IMR-90 (cell line): ENCODE results near the gene ITGA5. TPM values are rescaled to one million over a fixed set of nuclear protein-coding genes. Genes with fewer than 3 reads are reported as not detected.

ENCODE experiments used
- ATAC-seq: fragments of 200-7000 bp; cut with Tn5 transposase; 2 replicates; pipeline ENCODE4 v1.9.1; 2020; ENCODE audit warnings: low read depth, mild to moderate bottlenecking, moderate library complexity
- BruUV-seq: library from RNA; stranded (reverse); fragments of 400-500 nt; replicated peaks from 2 replicates; lab custom pipeline; 2021; lab: Mats Ljungman, UMichigan
- CTCF ChIA-PET: fragments of 300-600 bp; formaldehyde crosslinking; extraction: SDS; loops from one replicate; lab custom pipeline; 2021; ENCODE audit warnings: antibody characterized with exemption; lab: Yijun Ruan, JAX
- POLR2A ChIA-PET: fragments of 300-600 bp; sonication (Branson Sonifier 250); formaldehyde crosslinking; loops from one replicate; lab custom pipeline; 2022; ENCODE audit warnings: antibody characterized with exemption; ENCODE audit not compliant: unreplicated experiment; lab: Charles Lee
- DNase-seq: peaks from one replicate; pipeline ENCODE4 v3.0.0; 2013
- H2AFZ ChIP-seq: replicated peaks from 2 replicates; pipeline ENCODE3; 2013; ENCODE audit warnings: low read length, mild to moderate bottlenecking; ENCODE audit not compliant: poor library complexity
- H2AK5ac ChIP-seq: 2 replicates; pipeline ENCODE4 v1.6.1; 2013; ENCODE audit warnings: low read depth, low read length, inconsistent platforms
- H2AK9ac ChIP-seq: replicated peaks from 2 replicates; pipeline ENCODE3; 2013; ENCODE audit warnings: mild to moderate bottlenecking, low read depth, low read length, moderate library complexity; ENCODE audit not compliant: poor library complexity
- H2BK120ac ChIP-seq: 2 replicates; pipeline ENCODE4 v1.6.1; 2013; ENCODE audit warnings: low read depth, low read length, inconsistent platforms
- H2BK15ac ChIP-seq: 3 replicates; pipeline ENCODE4 v1.6.1; 2013; ENCODE audit warnings: low read depth, low read length, inconsistent platforms
- H2BK20ac ChIP-seq: 2 replicates; pipeline ENCODE4 v1.6.1; 2013; ENCODE audit warnings: low read depth, mild to moderate bottlenecking, inconsistent platforms, low read length, moderate library complexity
- H2BK5ac ChIP-seq: 2 replicates; pipeline ENCODE4 v1.6.1; 2013; ENCODE audit warnings: mild to moderate bottlenecking, low read depth, low read length, inconsistent platforms; ENCODE audit not compliant: poor library complexity, severe bottlenecking
- H3K14ac ChIP-seq: replicated peaks from 2 replicates; pipeline ENCODE4 v1.6.1; 2013; ENCODE audit warnings: low read depth, low read length, inconsistent platforms
- H3K18ac ChIP-seq: 2 replicates; pipeline ENCODE4 v1.6.1; 2013; ENCODE audit warnings: low read depth, low read length, control low read depth
- H3K23ac ChIP-seq: 2 replicates; pipeline ENCODE4 v1.6.1; 2013; ENCODE audit warnings: low read depth, low read length, inconsistent platforms
- H3K27ac ChIP-seq: 2 replicates; pipeline ENCODE4 v1.5.1; 2013; ENCODE audit warnings: mild to moderate bottlenecking, control low read depth, low read length; ENCODE audit not compliant: insufficient read depth
- H3K27me3 ChIP-seq: 2 replicates; pipeline ENCODE4 v1.6.1; 2013; ENCODE audit warnings: low read length; ENCODE audit not compliant: control insufficient read depth, insufficient read depth
- H3K36me3 ChIP-seq: 2 replicates; pipeline ENCODE4 v1.6.1; 2013; ENCODE audit warnings: low read length, mixed read lengths; ENCODE audit not compliant: control insufficient read depth, insufficient read depth
- H3K4ac ChIP-seq: 2 replicates; pipeline ENCODE4 v1.6.1; 2013; ENCODE audit warnings: low read depth, low read length, inconsistent platforms
- H3K4me1 ChIP-seq: 2 replicates; pipeline ENCODE4 v1.6.1; 2013; ENCODE audit warnings: low read length, mixed read lengths; ENCODE audit not compliant: control insufficient read depth, insufficient read depth
- H3K4me2 ChIP-seq: 2 replicates; pipeline ENCODE4 v1.6.1; 2013; ENCODE audit warnings: low read depth, mild to moderate bottlenecking, control low read depth, low read length, moderate library complexity
- H3K4me3 ChIP-seq: 2 replicates; pipeline ENCODE4 v1.5.1; 2013; ENCODE audit warnings: low read depth, mild to moderate bottlenecking, control low read depth, low read length, moderate library complexity; ENCODE audit not compliant: insufficient read depth
- H3K56ac ChIP-seq: 2 replicates; pipeline ENCODE4 v1.6.1; 2013; ENCODE audit warnings: low read length, inconsistent platforms; ENCODE audit not compliant: insufficient read depth; ENCODE audit errors: extremely low read depth
- H3K79me1 ChIP-seq, 2 experiments: 2 replicates each; pipeline ENCODE4 v1.6.1; 2013; ENCODE audit warnings: low read length in 2 of 2, inconsistent platforms in 1 of 2, low read depth in 1 of 2
- H3K9ac ChIP-seq: 2 replicates; pipeline ENCODE4 v1.6.1; 2013; ENCODE audit warnings: low read depth, low read length, control low read depth
- H3K9me1 ChIP-seq: 2 replicates; pipeline ENCODE4 v1.6.1; 2013; ENCODE audit warnings: low read length, inconsistent platforms; ENCODE audit not compliant: insufficient read depth
- H3K9me3 ChIP-seq: 2 replicates; pipeline ENCODE4 v1.6.1; 2013; ENCODE audit warnings: low read length; ENCODE audit not compliant: control insufficient read depth, insufficient read depth
- H4K20me1 ChIP-seq: 2 replicates; pipeline ENCODE4 v1.6.1; 2013; ENCODE audit warnings: low read length, inconsistent platforms; ENCODE audit not compliant: insufficient read depth
- H4K5ac ChIP-seq: 2 replicates; pipeline ENCODE4 v1.6.1; 2013; ENCODE audit warnings: mild to moderate bottlenecking, low read depth, low read length, control low read depth
- H4K8ac ChIP-seq, 2 experiments: 2 replicates each; pipeline ENCODE4 v1.6.1; 2013; ENCODE audit warnings: low read depth in 2 of 2, low read length in 2 of 2, control low read depth in 1 of 2, inconsistent platforms in 1 of 2
- H4K91ac ChIP-seq: 2 replicates; pipeline ENCODE4 v1.6.1; 2013; ENCODE audit warnings: low read depth, low read length, inconsistent platforms; ENCODE audit not compliant: insufficient read depth
- BHLHE40 ChIP-seq: fragments of 150-350 bp; IDR thresholded peaks from 2 replicates; pipeline ENCODE4 v1.6.1; 2016; ENCODE audit warnings: mild to moderate bottlenecking, low read depth, low read length
- CEBPB ChIP-seq: IDR thresholded peaks from 2 replicates; pipeline ENCODE4 v1.6.1; 2012; ENCODE audit warnings: low read depth, low read length, improper control_type of control experiment
- CTCF ChIP-seq: conservative IDR thresholded peaks from 2 replicates; pipeline ENCODE4 v1.5.1; 2012; ENCODE audit warnings: mild to moderate bottlenecking, low read depth, low read length, improper control_type of control experiment
- ELK1 ChIP-seq: fragments of 150-350 bp; IDR thresholded peaks from 2 replicates; pipeline ENCODE4 v1.6.1; 2016; ENCODE audit warnings: low read depth, mild to moderate bottlenecking, low read length, moderate library complexity, borderline replicate concordance
- FOS ChIP-seq: fragments of 150-350 bp; IDR thresholded peaks from 2 replicates; pipeline ENCODE4 v1.6.1; 2016; ENCODE audit warnings: low read depth, low read length
- MAFK ChIP-seq: IDR thresholded peaks from 2 replicates; pipeline ENCODE4 v1.6.1; 2012; ENCODE audit warnings: low read depth, low read length, improper control_type of control experiment
- MXI1 ChIP-seq: IDR thresholded peaks from 2 replicates; pipeline ENCODE4 v1.6.1; 2012; ENCODE audit warnings: low read depth, mild to moderate bottlenecking, low read length, moderate library complexity, borderline replicate concordance
- NFE2L2 ChIP-seq: fragments of 150-350 bp; IDR thresholded peaks from 2 replicates; pipeline ENCODE4 v1.6.1; 2016; ENCODE audit warnings: low read depth, mild to moderate bottlenecking, low read length
- POLR2A ChIP-seq: IDR thresholded peaks from 2 replicates; pipeline ENCODE4 v1.6.1; 2012; ENCODE audit warnings: mild to moderate bottlenecking, low read depth, low read length
- RAD21 ChIP-seq: IDR thresholded peaks from 2 replicates; pipeline ENCODE4 v1.6.1; 2012; ENCODE audit warnings: low read length, improper control_type of control experiment
- RFX5 ChIP-seq: IDR thresholded peaks from 2 replicates; pipeline ENCODE4 v1.8.0; 2012; ENCODE audit warnings: low read depth, mild to moderate bottlenecking, low read length, moderate library complexity
- SMC3 ChIP-seq: fragments of 150-350 bp; IDR thresholded peaks from 2 replicates; pipeline ENCODE4 v1.6.1; 2016; ENCODE audit warnings: low read depth, mild to moderate bottlenecking, antibody characterized with exemption, low read length, moderate library complexity
- USF2 ChIP-seq: fragments of 150-350 bp; IDR thresholded peaks from 2 replicates; pipeline ENCODE4 v1.6.1; 2017; ENCODE audit warnings: mild to moderate bottlenecking, antibody characterized with exemption, low read length, low read depth
- WGBS, 2 experiments: methylation state at CpG; one replicate each; pipeline versions ENCODE4 v1.1.5 to v1.1.7; 2013; ENCODE audit warnings: missing lambda C conversion rate in 2 of 2; ENCODE audit not compliant: insufficient read length in 1 of 2; ENCODE audit errors: extremely low coverage in 2 of 2; 5-methylcytosine and 5-hydroxymethylcytosine counted together
- dilution Hi-C: fragments of 300-500 bp; cut with HindIII; formaldehyde crosslinking; loops from one replicate; pipeline ENCODE4 v1.14.3; 2018; ENCODE audit warnings: low sequenced_read_pairs; ENCODE audit not compliant: unreplicated experiment
- in situ Hi-C: fragments of 300-500 bp; cut with MboI; formaldehyde crosslinking; loops from 3 replicates; pipeline ENCODE4 v1.14.3; 2019; ENCODE audit warnings: low sequenced_read_pairs, inconsistent platforms, mixed read lengths
- intact Hi-C: fragments of 100-400 bp; cut with micrococcal nuclease; formaldehyde crosslinking; loops from 2 replicates; pipeline ENCODE4 v1.10.0; 2022
- polyA plus RNA-seq, 3 experiments: library from polyadenylated mRNA; depleted of rRNA; stranded (reverse); fragments of >200 nt; gene quantifications; 2 replicates each; pipeline ENCODE4 v1.2.3, GENCODE V29; 2012; ENCODE audit warnings: low replicate concordance in 1 of 3
- total RNA-seq: library from RNA; depleted of rRNA; stranded (reverse); fragments of >200 nt; gene quantifications from 2 replicates; pipeline ENCODE4 v1.2.3, GENCODE V29; 2012

ITGA5 gene
- total and polyA plus RNA-seq, 2 of the 4 experiments (the other 2 are of a cell fraction) = 159 to 259 TPM

GRCh38 chr12:54411391-54412241 is 7.5 kb downstream of the ITGA5 start (continued):
- TF ChIP-seq CTCF = no peak

- BruUV-seq = no TSS peak
- ChIA-PET CTCF (interaction anchor here (0.7 to 1.4 kb wide), 2 partner anchors 10 to 30 kb away, joined by 3 to 7 read pairs; no protein-coding TSS in a partner anchor), POLR2A (no interaction called here)
- DNase-seq = no peak
- H3K56ac ChIP-seq = no peak overlapping the region
- no peaks in the 10 kb centered on the region for H3K9me3 ChIP-seq
- H2AFZ ChIP-seq = no peak overlapping the region
- H2AK9ac ChIP-seq = no peak overlapping the region
- peaks cover 20% of the 10 kb centered on the region; the same call in 1 of the 2 replicates for H3K9me1 ChIP-seq
- in situ Hi-C loops (no loop called here), dilution Hi-C loops (no loop called here), intact Hi-C loops (no loop called here)
- no peak overlapping the region for H2AK5ac ChIP-seq
- H2BK20ac ChIP-seq = no peak overlapping the region
- H3K4me3 ChIP-seq = no peak overlapping the region
- H3K18ac ChIP-seq = no peak overlapping the region
- H3K4me1 ChIP-seq = peaks cover 25% of the 10 kb centered on the region
- no peak overlapping the region for H3K9ac ChIP-seq
- no peak overlapping the region for H3K27ac ChIP-seq
- H3K27me3 ChIP-seq = no peaks in the 10 kb centered on the region
- no peak overlapping the region for H2BK5ac ChIP-seq
- H4K20me1 ChIP-seq = peaks cover 71% of the 10 kb centered on the region
- H3K79me1 ChIP-seq = peaks cover 38 to 88% of the 10 kb centered on the region in 2 experiments
- H3K4ac ChIP-seq = no peak overlapping the region
- no CpG with 5 or more reads among the region's 8 CpGs for WGBS, 2 experiments
- H3K36me3 ChIP-seq = peaks cover 62% of the 10 kb centered on the region
- no peak overlapping the region for H2BK15ac ChIP-seq
- no peak overlapping the region for H2BK120ac ChIP-seq
- no peak overlapping the region for H4K8ac ChIP-seq
- ATAC-seq = no peak
- H3K14ac ChIP-seq = no peak overlapping the region
- no peak overlapping the region for H4K5ac ChIP-seq
- no peak overlapping the region for H4K91ac ChIP-seq
- H3K4me2 ChIP-seq = no peak overlapping the region
- H3K23ac ChIP-seq = no peak overlapping the region
- no peak for TF ChIP-seq USF2
- TF ChIP-seq SMC3 = no peak
- no peak for TF ChIP-seq NFE2L2
- TF ChIP-seq RAD21 = no peak
- TF ChIP-seq MAFK = no peak
- TF ChIP-seq ELK1 = no peak
- no peak for TF ChIP-seq FOS
- TF ChIP-seq POLR2A = no peak
- no peak for TF ChIP-seq CEBPB
- TF ChIP-seq RFX5 = no peak
- no peak for TF ChIP-seq BHLHE40
- TF ChIP-seq MXI1 = no peak
These were observed 9.8 kb downstream of the ITGA5 start for GRCh38 chr12:54409267-54409666.
